GM12878 (cell line): ENCODE measurements around the gene WDR43. TPM values are rescaled to one million over a fixed set of nuclear protein-coding genes. Genes with fewer than 3 reads are reported as not detected.

Experiments
- ATAC-seq: fragments of 200-7000 bp; cut with Tn5 transposase; 3 replicates; pipeline ENCODE4 v1.9.1; 2020; ENCODE audit warnings: mild to moderate bottlenecking, moderate library complexity
- BruUV-seq: library from RNA; stranded (reverse); fragments of 400-500 nt; replicated peaks from 2 replicates; lab custom pipeline; 2021; lab: Mats Ljungman, UMichigan
- CTCF ChIA-PET: fragments of 300-600 bp; sonication (Branson Sonifier 250); formaldehyde crosslinking; extraction: SDS; loops from one replicate; lab custom pipeline; 2021; ENCODE audit warnings: inconsistent platforms; lab: Yijun Ruan, JAX
- POLR2A ChIA-PET: fragments of 350-600 bp; formaldehyde crosslinking; extraction: SDS; loops from one replicate; lab custom pipeline; 2021; ENCODE audit warnings: inconsistent platforms; lab: Charles Lee
- RAD21 ChIA-PET: fragments of 300-600 bp; sonication (Branson Sonifier 250); formaldehyde crosslinking; loops from one replicate; lab custom pipeline; 2023; ENCODE audit warnings: antibody characterized with exemption; ENCODE audit not compliant: unreplicated experiment; lab: Charles Lee
- SMC1A ChIA-PET: fragments of 300-600 bp; sonication (Branson Sonifier 250); formaldehyde crosslinking; loops from one replicate; lab custom pipeline; 2023; ENCODE audit not compliant: unreplicated experiment, uncharacterized antibody; lab: Charles Lee
- DNase-seq: peaks from one replicate; pipeline ENCODE4 v3.0.0-alpha.2; 2011; ENCODE audit warnings: low read depth, low spot score
- FAIRE-seq: peaks from 3 replicates; lab custom pipeline; 2011; peaks lifted over from hg19 to GRCh38; lab: Jason Lieb, UNC
- H2AFZ ChIP-seq: 2 replicates; pipeline ENCODE4 v1.6.0; 2011; ENCODE audit warnings: low read depth, low read length, control low read depth; ENCODE audit not compliant: control insufficient read depth
- H3K27ac ChIP-seq: 2 replicates; pipeline ENCODE4 v1.5.1; 2011; ENCODE audit warnings: control low read depth; ENCODE audit not compliant: control insufficient read depth, insufficient read depth
- H3K27me3 ChIP-seq, 2 experiments: replicated peaks in 1 of 2; 2 replicates each; pipeline versions ENCODE4 v1.6.0 to v1.6.1; 2011; ENCODE audit warnings: low read length in 1 of 2; ENCODE audit not compliant: control insufficient read depth in 2 of 2, insufficient read depth in 2 of 2
- H3K36me3 ChIP-seq, 2 experiments: 2 replicates each; pipeline ENCODE4 v1.5.1; 2011; ENCODE audit warnings: low read length in 1 of 2; ENCODE audit not compliant: control insufficient read depth in 2 of 2, insufficient read depth in 2 of 2
- H3K4me1 ChIP-seq: 2 replicates; pipeline ENCODE4 v1.6.1; 2011; ENCODE audit warnings: mild to moderate bottlenecking, low read length, moderate library complexity, mixed read lengths; ENCODE audit not compliant: control insufficient read depth, insufficient read depth
- H3K4me2 ChIP-seq: 2 replicates; pipeline ENCODE4 v1.6.0; 2011; ENCODE audit warnings: control low read depth; ENCODE audit not compliant: control insufficient read depth, insufficient read depth
- H3K4me3 ChIP-seq: fragments of 200-600 bp; sonication (generic); 2 replicates; pipeline ENCODE4 v1.5.1; 2016
- H3K79me2 ChIP-seq: 2 replicates; pipeline ENCODE4 v1.6.0; 2011; ENCODE audit warnings: low read length; ENCODE audit not compliant: control insufficient read depth, insufficient read depth
- H3K9ac ChIP-seq: 2 replicates; pipeline ENCODE4 v1.8.0; 2011; ENCODE audit warnings: low read length, control low read depth, mixed read lengths; ENCODE audit not compliant: control insufficient read depth, insufficient read depth
- H3K9me3 ChIP-seq: replicated peaks from 3 replicates; pipeline ENCODE4 v1.5.1; 2011; ENCODE audit warnings: mild to moderate bottlenecking, low read length; ENCODE audit not compliant: control insufficient read depth, insufficient read depth
- H4K20me1 ChIP-seq: 2 replicates; pipeline ENCODE4 v1.6.0; 2011; ENCODE audit not compliant: control insufficient read depth, insufficient read depth
- CREM ChIP-seq: IDR thresholded peaks from 2 replicates; pipeline ENCODE4 v1.6.1; 2014; ENCODE audit warnings: antibody characterized with exemption, low read depth
- NFYB ChIP-seq: IDR thresholded peaks from 2 replicates; pipeline ENCODE4 v1.6.1; 2011; ENCODE audit warnings: low read depth, mild to moderate bottlenecking, low read length, improper control_type of control experiment, moderate library complexity; ENCODE audit not compliant: insufficient read depth
- RAD51 ChIP-seq: fragments of 450-650 bp; IDR thresholded peaks from 2 replicates; pipeline ENCODE4 v1.6.1; 2016; ENCODE audit warnings: moderate library complexity, mild to moderate bottlenecking, inconsistent platforms
- RB1 ChIP-seq: fragments of 450-650 bp; formaldehyde crosslinking; IDR thresholded peaks from 2 replicates; pipeline ENCODE4 v1.6.1; 2017; ENCODE audit warnings: mild to moderate bottlenecking, borderline replicate concordance
- RFX5 ChIP-seq: IDR thresholded peaks from 2 replicates; pipeline ENCODE4 v1.6.1; 2011; ENCODE audit warnings: low read depth, low read length, improper control_type of control experiment
- ZBED1 ChIP-seq: IDR thresholded peaks from 2 replicates; pipeline ENCODE4 v1.6.1; 2016; ENCODE audit warnings: borderline replicate concordance
- ZNF622 ChIP-seq: fragments of 450-650 bp; IDR thresholded peaks from 2 replicates; pipeline ENCODE4 v1.6.1; 2017; ENCODE audit warnings: mild to moderate bottlenecking, inconsistent platforms
- WGBS: methylation state at CpG from one replicate; pipeline ENCODE4 v1.1.6; 2016; ENCODE audit warnings: low lambda C conversion rate; ENCODE audit not compliant: insufficient replicate concordance, insufficient coverage; ENCODE audit errors: missing lambda C conversion rate; 5-methylcytosine and 5-hydroxymethylcytosine counted together
- in situ Hi-C: fragments of 300-500 bp; cut with MboI; formaldehyde crosslinking; loops from 9 replicates; pipeline ENCODE4 v1.14.3; 2018; ENCODE audit warnings: mixed read lengths
- intact Hi-C: fragments of 100-400 bp; cut with micrococcal nuclease; formaldehyde crosslinking; loops from one replicate; pipeline ENCODE4 v1.14.2; 2022; ENCODE audit not compliant: unreplicated experiment
- polyA plus RNA-seq, 11 experiments: library from polyadenylated mRNA; depleted of rRNA in 4 of 11; unstranded in 6 of 11; stranded (reverse) in 5 of 11; fragments of >200 nt; fragmentation: Nextera tagmentation in 4 of 11; fragmentation: Illumina TruSeq in 1 of 11; extraction: Ambion mirVana in 4 of 11; extraction: Trizol in 1 of 11; gene quantifications; 1 replicate in 1 of 11; 2 replicates in 10 of 11; pipeline versions ENCODE4 v1.2.1 to v1.2.3, GENCODE V29; 2011 to 2016; ENCODE audit warnings: inconsistent platforms in 2 of 11, missing spikeins in 2 of 11, low read depth in 1 of 11
- total RNA-seq, 4 experiments: library from RNA; depleted of rRNA in 3 of 4; stranded (reverse); fragments of >200 nt in 3 of 4; fragmentation: Illumina TruSeq in 1 of 4; extraction: Trizol in 1 of 4; gene quantifications; 2 replicates each; pipeline versions ENCODE4 v1.2.1 to v1.2.3, GENCODE V29; 2013 to 2021

WDR43 gene
- total and polyA plus RNA-seq, 10 of the 15 experiments (the other 5 are each of a cell fraction or from before 2014, with no cell fraction given), result 39.3 to 153 (median 81.9) TPM

DNA sequence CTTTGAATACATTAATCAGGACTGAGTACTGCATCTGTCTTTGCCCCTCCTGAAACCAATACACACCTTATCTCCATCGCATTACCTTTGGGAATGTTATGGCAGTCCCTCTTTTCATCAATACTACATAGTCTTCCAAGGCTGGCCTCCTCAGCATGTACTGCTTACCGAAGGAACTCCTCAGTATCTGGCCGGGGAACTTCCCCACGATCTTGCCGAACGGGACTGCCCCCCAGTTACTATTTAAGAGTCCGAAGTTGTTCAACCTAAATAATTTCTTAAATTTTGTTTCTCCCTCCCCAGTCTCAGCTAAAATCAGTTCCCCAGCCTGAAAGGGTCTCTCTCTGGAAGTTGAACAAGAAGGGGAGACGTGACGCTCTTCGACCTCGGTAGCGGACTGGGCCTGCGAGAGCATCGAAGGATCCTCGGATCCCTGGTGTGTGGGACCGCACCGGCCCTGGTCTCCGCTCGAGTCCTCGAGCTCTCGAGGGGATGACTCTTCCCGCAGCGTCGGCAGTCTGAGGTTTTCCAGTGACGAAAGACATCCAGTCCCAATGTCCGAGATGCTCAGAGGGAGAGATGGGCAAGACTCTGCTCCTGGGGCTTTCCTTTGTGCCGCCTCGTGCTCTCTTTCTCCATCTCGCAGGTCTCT, 24.8 kb upstream of the WDR43 start:
- peaks cover 37% of the 10 kb centered on the region for H3K79me2 ChIP-seq
- intact Hi-C loops, result loop anchor here (1.0 kb wide), 1 partner anchor 25 kb away; the partner anchor contains the start of gene WDR43
- ChIA-PET RAD21 (interaction anchor here (0.6 to 1.9 kb wide), 6 partner anchors 13 to 276 kb away, joined by 3 to 6 read pairs (median 3); partner anchors contain the start of gene WDR43), CTCF (interaction anchor here (0.6 to 2.5 kb wide), 5 partner anchors 22 to 834 kb away, joined by 3 to 11 read pairs (median 4); partner anchors contain the start of gene WDR43), POLR2A (interaction anchor here (0.6 to 2.1 kb wide), 9 partner anchors 10 to 116 kb away, joined by 3 to 13 read pairs (median 4); partner anchors contain the start of gene WDR43), SMC1A (interaction anchor here (1.2 to 1.9 kb wide), 6 partner anchors 9 to 275 kb away, joined by 3 to 8 read pairs (median 6); no protein-coding TSS in a partner anchor)
- BruUV-seq, result TSS peak; percentile 73
- H3K4me1 ChIP-seq, result peaks cover 3% of the 10 kb centered on the region; the same call in 1 of the 2 replicates
- no peaks in the 10 kb centered on the region for H3K27me3 ChIP-seq
- WGBS, result 3% methylated on average over 29 of the region's 29 CpGs
- H3K4me3 ChIP-seq, result peak overlapping the region; percentile 76
- peak overlapping the region; percentile 84 for H2AFZ ChIP-seq
- peak; percentile 33 for ATAC-seq
- peak overlapping the region; percentile 39 for H3K4me2 ChIP-seq
- no peak for DNase-seq
- H3K27ac ChIP-seq, result peak overlapping the region; percentile 73
- H4K20me1 ChIP-seq, result no peaks in the 10 kb centered on the region
- no peak for FAIRE-seq
- H3K9ac ChIP-seq, result peak overlapping the region; percentile 76
- in situ Hi-C loops, result no loop called here
- no peaks in the 10 kb centered on the region for H3K36me3 ChIP-seq
- no peaks in the 10 kb centered on the region for H3K9me3 ChIP-seq
- TF ChIP-seq ZNF622, result no peak
- TF ChIP-seq CREM, result no peak
- no peak for TF ChIP-seq ZBED1
- no peak for TF ChIP-seq RAD51
- no peak for TF ChIP-seq RB1
- TF ChIP-seq RFX5, result no peak
- TF ChIP-seq NFYB, result no peak
